ENCODE data around the gene NR4A2.
"Not testable (repeated sequence)": the region's sequence is repeated elsewhere in the genome, so short reads cannot be mapped to it uniquely, and the experiment has no call there.

The NR4A2 gene

DNA sequence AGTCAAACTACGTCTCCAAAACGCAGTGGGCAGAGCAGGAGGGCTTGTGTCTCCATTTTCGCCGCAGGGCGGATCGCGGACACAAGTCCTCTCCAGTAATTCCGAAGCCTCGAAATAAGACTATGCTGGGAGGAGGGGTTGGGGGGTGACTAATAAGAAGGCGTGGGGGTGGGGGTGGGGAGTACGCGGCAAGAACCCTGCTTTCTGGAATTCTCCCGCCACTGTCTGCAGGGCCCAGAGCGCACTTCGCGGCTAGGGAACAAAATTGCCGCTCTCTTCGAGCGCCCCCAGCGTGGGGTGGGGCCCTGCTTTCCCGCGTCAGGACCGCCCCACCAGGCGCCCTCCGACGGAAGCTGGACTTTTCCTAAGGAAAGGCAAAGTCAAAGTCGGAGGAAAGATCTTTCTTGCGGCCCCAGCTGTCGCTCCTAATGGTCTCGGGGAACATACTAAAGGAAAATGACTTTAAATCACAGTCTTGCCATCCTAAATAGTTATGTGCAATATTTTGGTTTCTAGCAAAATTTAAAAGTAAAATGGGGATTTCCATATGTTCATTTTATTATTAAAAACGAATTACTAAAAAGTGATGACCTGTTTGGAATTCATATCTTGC lies 11.9 kb downstream of the NR4A2 start:
- DNase-seq = no peak

DNA sequence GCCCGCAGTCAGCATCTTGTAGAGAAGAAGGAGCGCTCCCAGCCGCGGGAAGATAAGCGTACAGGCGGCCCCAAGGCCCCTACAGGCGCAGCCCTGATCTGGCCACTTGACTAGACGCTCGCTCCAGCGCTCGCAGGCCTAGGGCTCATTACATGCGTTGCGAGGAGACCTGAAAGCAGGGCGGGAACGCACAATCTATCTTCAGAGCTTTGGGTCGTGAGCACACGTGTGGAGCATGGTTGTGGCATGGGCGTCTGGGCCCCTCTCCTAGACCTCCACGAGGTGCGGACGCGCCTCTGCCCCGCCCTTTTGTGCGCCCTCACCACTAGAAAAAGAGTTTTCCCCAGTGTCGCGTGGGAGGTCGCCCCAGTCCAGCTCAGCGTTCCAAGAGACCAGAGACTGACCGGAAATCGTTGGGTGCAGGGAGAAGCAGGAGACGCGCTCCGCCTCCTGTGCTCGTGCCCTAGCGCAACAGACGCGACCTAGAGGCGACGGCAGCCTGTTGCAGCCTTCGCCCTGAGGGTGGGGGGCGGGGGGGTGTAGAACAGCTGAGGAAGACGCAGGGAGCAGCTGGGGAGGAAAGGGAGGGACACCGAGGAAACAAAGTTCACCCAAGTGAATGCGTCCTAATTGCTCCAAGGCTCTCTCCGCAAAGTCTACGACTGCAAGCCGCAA lies 12.6 kb downstream of the NR4A2 start:
- no peak for DNase-seq

DNA sequence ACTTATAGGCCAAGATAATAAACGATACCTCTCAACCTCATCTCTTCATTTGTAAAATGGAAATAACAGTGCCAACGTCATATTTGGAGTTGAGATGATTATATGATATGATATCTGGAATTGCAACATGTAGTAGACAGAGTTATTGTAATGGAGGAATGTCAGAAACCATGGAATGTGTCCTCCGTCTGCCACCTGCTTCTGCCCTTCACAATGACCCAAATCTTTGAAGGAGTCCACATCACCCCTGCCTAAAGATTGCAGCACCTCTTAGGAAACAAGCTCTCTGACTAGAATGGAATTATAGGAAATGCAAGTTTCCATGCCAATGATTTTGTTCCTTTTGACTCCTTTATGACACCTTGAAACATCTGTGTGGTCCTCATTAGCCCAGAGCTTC lies 14.9 kb downstream of the NR4A2 start:
- DNase-seq = no peak

DNA sequence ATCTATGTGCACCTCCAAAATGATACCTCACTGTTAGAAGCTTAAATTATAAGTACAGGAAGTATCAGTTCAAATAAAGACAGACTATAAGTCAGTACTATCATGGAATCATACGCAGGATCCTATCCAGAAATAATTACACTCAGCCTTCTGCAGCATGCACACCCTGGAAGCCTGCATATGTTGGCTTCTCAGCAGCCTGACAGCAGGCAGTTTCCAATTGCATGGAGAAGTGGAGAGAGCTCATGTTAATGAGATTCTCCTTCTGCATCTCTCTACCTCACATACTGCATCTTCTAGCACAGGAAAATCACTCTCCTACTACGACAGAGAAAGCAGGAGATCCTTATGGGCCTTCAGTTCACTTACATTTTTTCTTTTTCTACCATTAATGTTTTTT lies 20.5 kb downstream of the NR4A2 start:
- no peak for DNase-seq

DNA sequence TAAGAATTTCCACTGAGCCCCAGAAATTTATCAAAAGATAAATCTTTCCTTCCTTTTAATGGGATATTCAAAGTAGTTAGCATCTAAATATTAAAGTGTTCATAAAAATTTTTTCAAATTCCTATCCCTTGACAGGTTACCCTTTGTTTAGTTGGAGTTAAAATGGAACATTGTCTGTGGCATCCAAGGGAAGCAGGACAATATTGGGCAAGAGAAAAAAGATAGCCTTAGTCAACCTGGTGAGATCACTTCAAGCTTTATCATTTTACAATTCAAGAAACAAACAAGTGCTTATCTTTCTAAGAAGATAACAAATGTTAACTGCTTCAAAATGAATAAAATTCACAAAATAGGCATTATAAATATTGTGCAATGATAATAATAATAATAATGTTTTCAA lies 21.7 kb downstream of the NR4A2 start:
- DNase-seq = no peak

DNA sequence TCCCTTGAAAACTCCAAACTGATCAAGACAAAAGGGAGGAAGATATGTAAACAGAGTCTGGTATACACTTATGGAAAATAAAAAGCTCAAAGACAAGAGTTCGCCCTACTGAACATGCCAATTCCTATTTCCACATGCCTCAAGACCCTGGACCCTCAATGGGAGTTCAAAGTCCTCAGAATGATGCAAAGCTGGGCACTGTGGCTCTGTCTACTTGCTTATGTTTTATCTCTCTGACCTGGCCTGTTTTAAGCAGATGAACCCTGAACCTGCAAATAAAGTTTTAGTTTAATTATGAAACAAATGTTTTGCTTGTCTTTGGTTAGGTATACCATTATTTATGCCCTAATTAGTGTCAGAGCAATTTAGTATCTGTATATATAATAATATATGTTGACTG lies 22.6 kb downstream of the NR4A2 start:
- no peak for DNase-seq

DNA sequence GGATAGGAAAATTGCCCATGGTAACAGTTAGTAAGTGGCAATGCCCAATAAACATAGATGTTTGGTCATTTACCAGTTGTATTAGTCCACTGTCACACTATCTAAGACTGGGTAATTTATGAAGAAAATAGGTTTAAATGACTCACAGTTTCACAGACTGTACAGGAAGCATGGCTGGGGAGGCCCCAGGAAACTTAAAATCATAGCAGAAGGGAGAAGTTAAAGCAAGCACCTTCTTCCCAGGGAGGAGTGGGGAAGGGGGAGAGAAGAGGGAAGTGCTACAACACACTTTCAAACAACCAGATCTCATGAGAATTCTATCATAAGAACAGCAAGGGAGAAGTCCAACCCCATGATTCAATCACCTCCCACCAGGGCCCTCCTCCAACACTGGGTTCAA lies 23.4 kb downstream of the NR4A2 start:
- DNase-seq = no peak

DNA sequence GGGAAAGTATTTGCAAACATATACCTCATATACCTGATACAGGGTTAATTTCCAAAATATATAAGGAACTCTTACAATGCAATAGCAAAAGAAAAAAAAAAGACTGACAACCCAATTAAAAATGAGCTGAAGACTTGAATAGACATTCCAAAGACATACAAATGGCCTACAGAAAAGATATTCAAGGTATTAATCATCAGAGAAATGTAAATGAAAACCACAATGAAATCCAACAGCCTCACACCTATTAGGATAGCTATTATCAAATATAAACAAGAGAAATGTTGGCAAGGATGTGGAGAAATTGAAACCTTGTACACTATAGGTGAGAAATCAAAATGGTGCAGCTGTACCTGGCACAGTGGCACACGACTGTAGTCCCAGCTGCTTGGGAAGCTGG lies 25.7 kb downstream of the NR4A2 start:
- no peak for DNase-seq

DNA sequence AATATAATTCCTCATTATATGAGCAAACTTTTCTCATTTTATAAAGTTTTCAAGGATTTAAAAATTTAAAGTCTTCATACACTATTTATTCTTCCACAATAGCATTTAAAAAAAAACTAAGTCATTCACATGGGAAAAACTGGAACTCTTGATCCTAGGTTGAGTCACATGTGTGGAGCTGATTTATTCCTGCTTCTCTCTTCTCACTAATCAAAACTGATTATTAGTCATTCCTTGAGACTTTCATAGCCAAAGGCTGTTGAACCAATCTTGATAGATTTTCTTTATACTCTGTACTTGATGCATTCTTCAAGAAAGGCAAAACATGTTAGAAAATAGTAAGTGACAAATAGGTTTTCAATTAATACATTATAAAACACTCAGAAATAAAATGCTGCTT lies 27.4 kb downstream of the NR4A2 start:
- no peak for DNase-seq

DNA sequence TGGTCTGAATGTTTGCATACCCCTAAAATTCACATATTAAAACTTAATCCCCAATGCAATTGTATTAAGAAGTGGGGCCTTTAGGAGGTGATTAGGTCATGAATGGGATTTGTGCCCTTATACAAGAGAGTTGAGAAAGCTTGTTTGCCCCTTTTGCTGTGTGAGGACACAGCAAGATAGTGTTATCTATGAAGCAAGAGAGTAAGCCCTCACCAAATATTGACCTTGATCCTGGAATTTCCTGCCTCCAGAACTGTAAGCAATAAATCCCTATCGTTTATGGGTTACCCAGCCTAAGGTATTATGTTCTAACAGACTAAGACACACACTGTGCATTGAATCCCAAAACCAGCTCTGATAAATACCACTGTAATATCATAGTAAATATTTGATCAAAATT lies 32.2 kb downstream of the NR4A2 start:
- DNase-seq = no peak

DNA sequence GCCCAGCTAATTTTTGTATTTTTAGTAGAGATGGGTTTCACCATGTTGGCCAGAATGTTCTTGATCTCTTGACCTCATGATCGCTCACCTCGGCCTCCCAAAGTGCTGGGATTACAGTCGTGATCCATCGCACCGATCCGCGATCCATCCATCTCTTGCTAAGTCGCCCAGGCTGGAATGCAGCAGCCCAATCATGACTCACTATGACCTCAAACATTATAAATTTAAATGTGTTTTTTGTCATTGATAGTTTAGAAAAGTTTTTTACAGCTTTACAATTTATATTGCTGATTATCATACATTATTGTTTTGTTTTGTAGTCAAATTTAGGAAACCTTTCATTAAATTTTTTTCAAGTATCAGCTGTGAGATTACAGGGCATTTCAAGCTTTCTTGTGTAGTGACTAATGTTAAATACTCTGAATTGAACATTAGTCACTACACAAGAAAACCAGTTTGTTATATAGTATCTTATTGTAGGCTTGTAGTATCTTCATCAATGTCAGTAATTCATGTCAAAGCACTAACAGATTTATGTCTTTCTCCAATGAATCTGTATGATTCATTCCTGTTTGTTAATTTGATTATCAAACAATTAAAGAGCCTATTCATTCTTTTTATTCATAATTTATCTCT lies 37.5 kb downstream of the NR4A2 start:
- no peak for DNase-seq

DNA sequence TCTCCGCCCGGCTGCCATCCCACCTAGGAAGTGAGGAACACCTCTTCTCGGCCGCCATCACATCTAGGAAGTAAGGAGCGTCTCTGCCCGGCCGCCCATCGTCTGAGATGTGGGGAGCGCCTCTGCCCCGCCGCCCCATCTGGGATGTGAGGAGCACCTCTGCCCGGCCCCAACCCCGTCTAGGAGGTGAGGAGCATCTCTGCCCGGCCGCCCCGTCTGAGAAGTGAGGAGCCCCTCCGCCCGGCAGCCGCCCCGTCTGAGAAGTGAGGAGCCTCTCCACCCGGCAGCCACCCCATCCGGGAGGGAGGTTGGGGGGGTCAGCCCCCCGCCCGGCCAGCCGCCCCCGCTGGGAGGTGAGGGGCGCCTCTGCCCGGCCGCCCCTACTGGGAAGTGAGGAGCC lies 39.1 kb downstream of the NR4A2 start:
- not testable (repeated sequence) for DNase-seq

DNA sequence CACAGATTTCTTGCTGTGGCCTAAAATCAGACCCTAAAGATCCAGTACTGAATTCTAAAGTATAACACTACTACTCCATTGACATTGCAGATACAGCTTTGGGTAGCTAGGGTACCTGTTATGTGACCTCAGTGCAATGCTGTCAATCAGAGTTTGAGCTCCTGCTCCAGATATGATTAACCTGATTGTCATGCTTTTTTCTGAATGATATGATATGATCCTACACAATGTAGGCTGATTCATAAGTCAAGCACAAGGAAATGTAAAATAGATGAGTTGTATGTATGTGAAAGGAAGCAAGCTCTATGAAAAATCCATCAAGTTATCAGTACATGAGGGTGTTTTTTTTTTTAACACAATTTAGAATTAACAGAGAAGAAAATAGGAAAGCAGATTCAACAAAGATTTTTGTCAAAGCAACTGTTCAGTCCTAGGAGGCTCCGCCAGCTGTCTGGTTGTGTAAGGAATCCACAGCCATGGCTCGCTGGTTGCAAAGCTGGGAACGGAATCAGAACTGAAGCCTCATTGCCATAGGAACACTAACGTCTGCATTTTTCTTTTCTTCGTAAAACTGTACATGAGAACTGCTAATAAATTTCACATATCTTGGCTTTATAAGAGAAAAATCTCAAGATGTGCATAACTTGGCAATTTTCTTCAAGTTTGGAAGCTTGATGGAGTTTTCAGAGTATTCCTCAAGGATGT lies 52.9 kb downstream of the NR4A2 start:
- no peak for DNase-seq
